H1 (cell line): ENCODE results near the gene HOXD12. TPM values are rescaled to one million over a fixed set of nuclear protein-coding genes. Genes with fewer than 3 reads are reported as not detected.

Source experiments
- BACH1 ChIP-seq: IDR thresholded peaks from 2 replicates; pipeline ENCODE4 v1.6.1; 2012; ENCODE audit warnings: low read length, improper control_type of control experiment
- CTBP2 ChIP-seq: IDR thresholded peaks from 2 replicates; pipeline ENCODE4 v1.7.0; 2011; ENCODE audit warnings: borderline replicate concordance, mild to moderate bottlenecking, moderate library complexity, mixed read lengths, low read length; ENCODE audit not compliant: insufficient read depth, insufficient read length
- EZH2 ChIP-seq: fragments of 200-600 bp; sonication (generic); IDR thresholded peaks from 2 replicates; pipeline ENCODE4 v1.7.1; 2012; ENCODE audit warnings: low read depth, mild to moderate bottlenecking, moderate library complexity, low read length, inconsistent platforms; ENCODE audit not compliant: severe bottlenecking
- JUND ChIP-seq: IDR thresholded peaks from 2 replicates; pipeline ENCODE4 v1.6.1; 2011; ENCODE audit warnings: mild to moderate bottlenecking, improper control_type of control experiment, low read length
- RAD21 ChIP-seq, 2 experiments: IDR thresholded peaks in 1 of 2; conservative IDR thresholded peaks in 1 of 2; 2 replicates each; pipeline ENCODE4 v1.6.1; 2011; ENCODE audit warnings: low read depth in 2 of 2, low read length in 2 of 2, improper control_type of control experiment in 1 of 2, inconsistent platforms in 1 of 2, mild to moderate bottlenecking in 1 of 2, moderate library complexity in 1 of 2
- RBBP5 ChIP-seq: IDR thresholded peaks from 2 replicates; pipeline ENCODE4 v1.7.1; 2012; ENCODE audit warnings: low read depth, mild to moderate bottlenecking, inconsistent platforms, low read length, moderate library complexity, borderline replicate concordance
- SUZ12 ChIP-seq: fragments of 200-600 bp; sonication (generic); IDR thresholded peaks from 2 replicates; pipeline ENCODE4 v1.6.1; 2012; ENCODE audit warnings: mild to moderate bottlenecking, inconsistent platforms, low read length, moderate library complexity, mixed read lengths
- polyA plus RNA-seq, 7 experiments: library from polyadenylated mRNA; depleted of rRNA in 3 of 7; stranded (reverse) in 5 of 7; unstranded in 2 of 7; fragments of >200 nt in 5 of 7; fragments of 200-250 nt in 2 of 7; gene quantifications; 1 replicate in 5 of 7; 2 replicates in 1 of 7; 4 replicates in 1 of 7; pipeline versions ENCODE4 v1.2.1 to v1.2.3, GENCODE V29; 2011 to 2013; ENCODE audit warnings: missing spikeins in 2 of 7, mixed read lengths in 2 of 7
- total RNA-seq: library from RNA; stranded (reverse); fragmentation: NEBNext Ultra II Directional; extraction: Animal tissue kit (Norgen Biotek cat#: 25700); gene quantifications from 2 replicates; pipeline ENCODE4 v1.2.1, GENCODE V29; 2021

HOXD12 gene
- total and polyA plus RNA-seq, 2 of the 8 experiments (the other 6 are each of a cell fraction or from before 2014, with no cell fraction given) = not detected

- TF ChIP-seq RAD21 (IDR thresholded peaks at IDR 0.05 in 1 of 2, conservative IDR thresholded peaks at IDR 0.05 in 1 of 2; ENCODE audit: low read depth in 2 of 2, low read length in 2 of 2) = peak; percentile 76 to 81
- peak; percentile 52 for TF ChIP-seq EZH2
- peak; percentile 42; the same call in 1 of the 2 replicates for TF ChIP-seq RBBP5
- TF ChIP-seq CTBP2 = peak; percentile 96
- peak; percentile 65 for TF ChIP-seq BACH1
- TF ChIP-seq SUZ12 = peak; percentile 45
- TF ChIP-seq JUND = no peak
These were observed 13.5 kb upstream of the HOXD12 start (continued) for GRCh38 chr2:176085861-176086771.
